ENCODE measurements around the gene RUNX3. TPM values are rescaled to one million over a fixed set of nuclear protein-coding genes. Genes with fewer than 3 reads are reported as not detected.

The RUNX3 gene
- total RNA-seq, 1 donor = not detected

- no peak overlapping the region for H3K4me3 ChIP-seq (ENCODE audit: low read depth, low read length)
These were observed 32.1 kb upstream of the RUNX3 start for GRCh38 chr1:24961961-24962861.

DNA sequence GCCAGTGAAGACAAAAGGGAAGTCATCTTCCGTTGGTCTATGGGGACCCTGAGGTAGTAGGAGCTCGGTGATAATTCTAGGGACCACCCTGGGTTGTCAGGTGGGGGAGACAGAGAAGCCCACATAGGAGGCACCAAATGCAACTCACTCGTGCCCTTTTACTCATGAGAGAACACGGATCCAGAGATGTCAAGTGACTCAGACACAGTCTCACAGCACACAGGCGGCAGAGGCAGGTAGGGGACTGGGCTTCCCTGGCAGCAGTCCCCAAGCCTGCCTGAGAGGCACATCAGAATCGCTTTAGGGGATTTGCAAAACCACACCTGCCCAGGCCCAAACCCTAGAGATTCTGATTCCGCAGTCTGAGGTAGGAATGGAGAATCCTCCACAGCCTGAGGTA lies 31.3 kb upstream of the RUNX3 start:
- no peak for TF ChIP-seq CTCF (IDR thresholded peaks at IDR 0.05; ENCODE audit: insufficient read depth, low read depth, low read length)

More at GRCh38 chr1:24961961-24962861, 32.1 kb upstream of the RUNX3 start:
- DNase-seq (ENCODE audit: low read depth) = no peak
- TF ChIP-seq CTCF (IDR thresholded peaks at IDR 0.05; ENCODE audit: insufficient read depth, low read depth, low read length) = no peak

DNA sequence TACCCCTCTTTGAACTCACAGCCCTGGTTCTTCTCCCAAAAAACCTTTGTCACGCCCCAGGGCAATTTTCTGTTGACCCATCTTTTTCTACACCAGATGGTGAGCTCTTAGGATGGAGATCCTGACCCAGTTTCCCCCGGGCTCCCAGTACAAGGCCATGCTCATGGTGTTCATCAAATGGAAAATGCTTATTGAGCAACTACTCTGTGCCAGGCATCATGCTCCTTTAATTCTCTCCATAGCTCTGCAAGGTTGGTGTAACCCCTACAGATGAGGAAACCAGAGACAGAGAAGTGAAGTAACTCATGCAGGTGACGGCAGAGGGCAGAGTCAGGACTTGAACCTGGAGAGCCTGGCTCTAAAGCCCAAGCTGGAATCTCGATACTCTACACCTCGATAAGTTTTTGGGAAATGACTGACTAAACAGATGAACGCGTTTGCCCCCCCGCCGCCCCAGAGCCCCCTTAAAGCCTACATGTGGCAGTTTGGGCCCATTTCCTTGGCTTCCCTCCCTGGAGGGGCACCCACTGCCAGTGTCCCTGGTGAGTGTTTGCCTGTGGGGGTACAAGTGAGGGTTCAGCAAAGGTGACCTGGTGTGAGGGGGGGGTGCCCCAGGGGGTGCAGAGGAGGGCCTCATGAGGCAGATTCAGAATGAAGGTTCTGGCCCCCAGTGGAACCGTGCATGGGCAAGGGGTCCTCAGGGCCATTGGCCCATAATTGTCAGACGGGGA lies 30.2 kb upstream of the RUNX3 start:
- no peak for DNase-seq (ENCODE audit: low read depth)
- TF ChIP-seq CTCF (IDR thresholded peaks at IDR 0.05; ENCODE audit: insufficient read depth, low read depth, low read length) = no peak
- no peak overlapping the region for H3K4me3 ChIP-seq (ENCODE audit: low read depth, low read length)

More for the DNA sequence above, 31.3 kb upstream of the RUNX3 start:
- no peak overlapping the region for H3K4me3 ChIP-seq (ENCODE audit: low read depth, low read length)
- no peak for DNase-seq (ENCODE audit: low read depth)

DNA sequence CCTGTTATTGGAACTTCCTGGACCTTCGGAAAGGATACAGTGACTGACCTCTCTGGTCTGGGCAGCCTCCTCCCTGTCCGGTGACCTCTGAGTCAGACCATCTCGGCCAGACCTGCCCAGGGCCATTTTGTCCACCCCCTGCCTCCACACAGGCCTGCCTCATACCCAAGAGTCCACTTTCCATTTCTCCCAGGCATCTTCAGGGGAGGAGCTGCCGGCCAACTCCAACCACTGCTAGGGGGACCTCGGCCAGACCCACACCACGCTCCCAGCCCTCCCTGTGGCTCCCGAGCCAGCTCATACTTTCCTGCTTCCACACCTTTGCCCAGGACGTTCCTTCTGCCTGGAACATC lies 29.5 kb upstream of the RUNX3 start:
- no peak for DNase-seq (ENCODE audit: low read depth)
- no peak for TF ChIP-seq CTCF (IDR thresholded peaks at IDR 0.05; ENCODE audit: insufficient read depth, low read depth, low read length)
- no peak overlapping the region for H3K4me3 ChIP-seq (ENCODE audit: low read depth, low read length)

DNA sequence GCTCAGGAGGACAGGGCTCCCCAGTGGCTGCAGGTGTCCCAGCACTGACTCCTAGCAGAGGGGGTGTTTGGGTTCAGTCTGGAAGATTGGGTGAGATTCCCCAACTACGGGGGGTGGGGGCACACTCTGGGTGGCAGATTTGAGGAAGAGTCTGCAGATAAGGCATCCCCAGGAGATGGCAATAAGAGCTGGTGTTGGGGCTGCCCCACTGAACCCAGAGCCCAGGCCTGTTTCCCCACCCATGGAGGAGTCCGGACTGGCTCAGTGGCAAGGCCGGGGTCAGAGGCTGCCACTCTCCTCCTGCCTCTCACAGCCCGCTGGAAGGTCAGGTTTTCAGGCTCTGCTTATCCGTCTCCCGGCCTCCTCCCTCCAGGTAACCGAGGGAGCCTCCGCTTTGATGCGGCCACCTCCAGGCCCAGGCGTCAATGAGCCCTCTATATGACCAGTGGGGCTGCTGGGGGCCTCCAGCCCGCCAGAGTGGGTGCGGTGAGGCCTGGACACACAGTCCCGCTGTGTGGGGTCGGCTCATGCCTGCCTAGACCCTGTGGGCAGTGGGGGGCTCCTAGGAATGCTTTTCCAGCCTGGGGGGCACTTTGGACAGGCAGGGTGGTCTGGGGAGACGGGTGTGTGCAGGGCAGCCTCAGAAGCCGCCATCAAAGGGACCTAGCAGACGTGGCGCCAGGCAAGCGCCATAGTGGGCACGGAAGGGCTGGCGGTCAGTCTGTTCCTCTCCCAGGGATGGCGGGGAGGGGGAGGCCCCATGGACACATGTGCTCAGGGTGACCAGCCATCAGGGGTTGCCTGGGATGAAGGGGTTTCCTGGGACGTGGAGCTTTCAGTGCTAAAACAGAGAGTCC lies 28.9 kb upstream of the RUNX3 start:
- DNase-seq (ENCODE audit: low read depth) = no peak
- no peak for TF ChIP-seq CTCF (IDR thresholded peaks at IDR 0.05; ENCODE audit: insufficient read depth, low read depth, low read length)
- H3K4me3 ChIP-seq (ENCODE audit: low read depth, low read length) = no peak overlapping the region
